ENCODE measurements around the gene TMEM62. TPM values are rescaled to one million over a fixed set of nuclear protein-coding genes. Genes with fewer than 3 reads are reported as not detected.

TMEM62 gene
- total and polyA plus RNA-seq, 9 of the 15 experiments (the other 6 are each of a cell fraction or from before 2014, with no cell fraction given), result 4.4 to 16.6 (median 11.1) TPM

DNA sequence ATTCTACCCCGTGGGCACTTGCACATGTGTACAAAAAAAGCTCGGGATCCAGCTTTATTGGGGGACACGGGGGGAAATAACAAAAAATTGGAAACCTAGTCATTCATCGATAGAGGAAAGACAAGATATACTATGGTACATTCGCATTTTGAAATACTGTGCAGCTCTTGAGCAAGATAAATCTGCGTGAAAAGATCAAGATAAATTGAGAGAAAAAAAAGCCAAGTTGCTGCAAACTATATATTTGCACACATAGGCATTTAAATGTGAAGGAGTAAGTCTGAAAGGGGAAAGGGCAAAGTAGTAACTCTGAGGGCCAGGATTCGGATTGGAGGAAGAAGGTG is 26.9 kb upstream of the TMEM62 start (continued):
- 0 out of 2 replicates have a peak, but pooled peaks have one; percentile 6 for TF ChIP-seq FOSL1 (tag; conservative IDR thresholded peaks at IDR 0.05)
- no peak for TF ChIP-seq CEBPG (CRISPR knock-in tag; IDR thresholded peaks at IDR 0.05)
- peak in 1 of 2 experiments; percentile 76; a peak in 3 of 4 replicates for TF ChIP-seq CEBPG (tag; conservative IDR thresholded peaks at IDR 0.05 in 1 of 2, IDR thresholded peaks at IDR 0.05 in 1 of 2)
- no peak for TF ChIP-seq NFRKB (IDR thresholded peaks at IDR 0.05; ENCODE audit: low read depth)
- no peak for TF ChIP-seq NR2C2 (CRISPR knock-in tag; IDR thresholded peaks at IDR 0.05)
- TF ChIP-seq NR2C2 (tag; IDR thresholded peaks at IDR 0.05), result peak; percentile 56
- TF ChIP-seq ZNF639 (CRISPR knock-in tag; conservative IDR thresholded peaks at IDR 0.05 in 1 of 2, IDR thresholded peaks at IDR 0.05 in 1 of 2), result 0 out of 4 replicates have a peak, but pooled peaks of 1 of the 2 experiments have one; percentile 27
- TF ChIP-seq ZNF23 (CRISPR knock-in tag; IDR thresholded peaks at IDR 0.05), result no peak
- TF ChIP-seq PURB (CRISPR knock-in tag; IDR thresholded peaks at IDR 0.05; ENCODE audit: low read depth), result no peak
- TF ChIP-seq EWSR1 (IDR thresholded peaks at IDR 0.05; ENCODE audit: borderline replicate concordance, low read depth, partially characterized antibody), result no peak
- peak; percentile 73 for TF ChIP-seq CEBPB (tag; IDR thresholded peaks at IDR 0.05)
- TF ChIP-seq ZNF316 (IDR thresholded peaks at IDR 0.05), result peak; percentile 40
- TF ChIP-seq MNT (conservative IDR thresholded peaks at IDR 0.05), result 0 out of 4 replicates have a peak, but pooled peaks of 1 of the 2 experiments have one; percentile 5
- TF ChIP-seq SRSF3 (IDR thresholded peaks at IDR 0.05; ENCODE audit: insufficient read depth, low read length), result no peak
- no peak for TF ChIP-seq ELK1 (CRISPR knock-in tag; IDR thresholded peaks at IDR 0.05)

Measured in K562 (cell line).